CD4-positive, alpha-beta T cell treated with Interferon alpha-2 for 1 hour (primary cell): Measurements from ENCODE around the gene LNPEP.
"Not testable (repeated sequence)": the region's sequence is repeated elsewhere in the genome, so short reads cannot be mapped to it uniquely, and the experiment has no call there.

Experiments
- DNase-seq, 2 donors: peaks; one replicate each; pipeline ENCODE4 v3.0.0-alpha.2; 2020 to 2022

LNPEP gene

DNA sequence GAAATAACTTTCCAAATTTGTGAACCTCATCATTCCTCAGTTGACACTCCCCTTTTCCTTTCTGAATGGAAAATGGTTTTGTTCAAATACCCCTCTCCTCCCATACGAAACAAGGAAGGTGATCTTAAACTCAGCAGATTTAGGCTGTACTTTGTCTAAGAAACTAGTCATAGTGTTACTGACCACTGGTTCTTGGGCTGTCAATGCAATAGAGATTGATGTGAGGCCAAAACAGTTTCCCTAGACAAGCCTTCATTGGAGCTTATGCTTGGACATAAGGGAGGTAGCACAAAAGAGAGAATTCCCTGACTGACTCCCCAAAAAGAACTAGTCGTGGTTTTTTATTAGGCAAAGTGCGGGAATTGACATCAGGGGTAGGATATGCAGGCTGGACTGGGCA lies 5.3 kb upstream of the LNPEP start:
- DNase-seq = no peak

DNA sequence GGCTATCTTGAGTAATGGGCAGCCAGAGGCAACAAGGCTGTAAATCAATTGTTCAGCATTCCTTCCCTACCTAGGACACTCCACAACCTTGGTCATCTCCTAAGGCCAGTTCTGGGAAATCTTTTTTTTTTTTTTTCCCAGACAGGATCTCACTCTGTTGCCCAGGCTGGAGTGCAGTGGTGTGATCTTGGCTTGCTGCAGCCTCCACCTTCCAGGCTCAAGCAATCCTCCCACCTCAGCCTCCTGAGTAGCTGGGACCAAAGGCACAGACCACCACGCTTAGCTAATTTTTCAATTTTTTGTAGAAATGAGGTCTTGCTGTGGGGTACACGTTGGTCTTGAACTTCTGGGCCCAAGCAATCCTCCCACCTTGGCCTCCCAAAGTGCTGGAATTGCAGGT lies 4.8 kb upstream of the LNPEP start:
- not testable (repeated sequence) for DNase-seq

DNA sequence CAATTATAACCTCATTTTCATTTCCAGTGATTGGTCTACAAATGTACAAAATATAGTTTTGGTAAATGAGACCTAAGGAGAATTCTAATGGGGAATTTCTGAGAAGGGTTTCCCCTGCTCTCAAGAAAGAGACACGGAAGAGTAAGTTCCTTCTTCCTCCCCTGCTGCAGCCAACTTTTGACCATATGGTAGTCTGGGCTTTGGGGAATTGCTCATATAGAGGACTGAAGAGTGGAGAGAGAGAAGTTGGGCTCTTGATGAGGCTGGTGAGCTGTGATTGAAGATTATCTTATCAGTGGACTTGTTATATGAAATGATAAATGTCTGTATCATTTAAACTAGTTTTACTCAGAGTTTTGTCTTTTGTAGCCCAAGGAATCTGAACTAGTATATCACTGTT lies 4.3 kb upstream of the LNPEP start:
- peak in 1 of 2 donors; percentile 31 for DNase-seq

DNA sequence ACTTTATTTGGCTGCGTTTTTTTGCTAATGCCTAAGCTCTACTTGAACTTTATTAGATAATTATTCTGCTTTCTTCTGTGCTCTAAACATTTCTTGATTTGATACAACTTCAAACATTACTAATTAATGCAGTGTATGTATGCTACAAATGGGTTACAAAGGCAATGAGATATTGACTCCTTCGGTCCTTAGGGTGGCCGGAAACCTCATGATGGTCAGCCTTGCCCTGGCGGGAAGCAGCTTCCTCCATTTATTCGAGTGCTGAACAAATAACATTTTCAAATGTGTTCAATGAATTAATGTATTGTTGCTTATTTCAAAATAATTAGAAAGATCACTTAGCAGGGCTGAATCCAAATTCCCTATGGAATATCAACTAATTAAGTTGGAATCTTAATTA lies 3.9 kb upstream of the LNPEP start:
- DNase-seq = no peak

DNA sequence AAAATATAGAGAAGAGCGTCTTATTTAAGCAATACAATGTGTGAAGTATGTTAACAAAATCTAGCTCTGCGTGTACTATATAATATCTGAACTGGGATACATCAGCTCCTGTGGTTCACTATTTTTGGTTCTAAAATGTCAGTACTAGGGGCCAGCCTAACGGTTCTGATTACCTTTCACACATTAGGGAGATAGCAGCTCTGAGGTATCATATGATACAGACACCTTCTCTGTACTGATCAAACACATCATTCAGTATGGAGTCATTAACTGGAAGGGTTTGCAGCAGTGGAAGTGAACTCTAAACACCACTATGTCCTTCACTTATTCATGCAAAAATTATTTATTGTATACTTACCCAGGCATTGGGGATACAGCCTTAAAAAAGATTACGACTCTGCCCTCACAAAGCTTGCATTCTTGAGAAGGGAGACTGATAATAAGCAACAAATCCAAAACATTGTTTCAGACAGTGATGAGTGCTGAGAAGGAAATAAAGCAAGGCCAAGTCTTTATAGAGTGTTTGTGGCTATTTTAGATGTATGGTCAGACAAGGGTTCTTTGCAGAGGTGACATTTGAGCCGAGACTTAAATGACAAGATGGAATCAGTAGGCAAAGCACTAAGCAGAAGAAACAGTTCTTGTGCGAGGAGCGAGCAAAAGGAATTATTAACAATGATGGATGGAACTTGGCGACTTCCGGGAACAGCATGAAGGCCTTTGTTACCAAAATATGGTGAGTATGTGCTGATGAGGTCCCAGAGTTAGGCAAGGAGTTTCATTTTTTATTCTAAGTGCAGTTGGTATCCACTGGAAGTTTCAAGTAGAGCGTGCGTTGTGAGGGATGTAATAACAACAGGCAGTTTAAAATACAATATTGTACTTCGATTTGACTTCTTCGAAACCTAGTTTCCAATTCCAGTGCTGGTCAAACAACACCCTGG lies 1.8 kb upstream of the LNPEP start:
- peak; percentile 33 to 70 for DNase-seq

DNA sequence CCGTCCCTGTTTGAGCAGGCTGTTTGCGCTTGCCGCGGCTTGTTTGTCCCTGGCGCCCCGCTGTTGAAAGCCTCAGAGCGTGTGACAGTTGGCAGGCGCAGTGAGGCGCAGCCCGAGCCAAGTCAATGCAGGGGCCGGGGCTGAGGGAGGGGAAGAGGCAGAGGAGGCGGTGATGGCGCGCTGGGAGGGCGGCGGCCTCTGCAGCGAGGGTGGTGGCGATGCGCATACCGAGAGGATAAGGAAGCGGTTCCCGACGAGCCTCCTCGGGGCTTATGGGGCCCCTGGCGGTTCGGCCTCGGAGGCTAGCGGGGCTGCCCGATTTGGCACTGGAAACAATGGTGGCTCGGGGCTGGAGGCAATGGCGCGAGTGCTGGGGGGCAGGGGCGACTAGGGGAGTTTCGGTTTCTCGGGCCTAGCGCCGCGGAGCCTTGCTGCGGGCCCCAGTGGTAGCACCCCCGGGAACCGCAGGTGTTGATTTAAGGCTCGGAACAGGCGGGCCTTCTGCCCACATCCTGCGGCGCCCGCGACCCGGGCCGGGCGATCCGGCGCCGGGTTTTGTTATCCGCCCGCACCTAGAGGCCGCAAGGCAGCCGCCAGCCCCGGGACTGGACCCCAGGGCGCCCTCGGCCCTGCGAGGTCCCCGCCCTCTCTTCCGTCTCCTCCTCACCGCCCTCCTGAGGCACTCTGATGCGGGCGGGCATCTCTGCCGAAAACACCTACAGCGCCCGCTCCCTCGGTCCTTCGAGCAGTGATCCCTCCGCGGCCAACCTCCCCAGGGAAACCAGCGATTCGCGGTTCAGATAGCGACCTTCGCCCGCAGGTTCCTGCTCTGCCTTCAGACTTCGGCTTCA lies 947 bp upstream of the LNPEP start:
- peak; percentile 96 to 97 for DNase-seq

DNA sequence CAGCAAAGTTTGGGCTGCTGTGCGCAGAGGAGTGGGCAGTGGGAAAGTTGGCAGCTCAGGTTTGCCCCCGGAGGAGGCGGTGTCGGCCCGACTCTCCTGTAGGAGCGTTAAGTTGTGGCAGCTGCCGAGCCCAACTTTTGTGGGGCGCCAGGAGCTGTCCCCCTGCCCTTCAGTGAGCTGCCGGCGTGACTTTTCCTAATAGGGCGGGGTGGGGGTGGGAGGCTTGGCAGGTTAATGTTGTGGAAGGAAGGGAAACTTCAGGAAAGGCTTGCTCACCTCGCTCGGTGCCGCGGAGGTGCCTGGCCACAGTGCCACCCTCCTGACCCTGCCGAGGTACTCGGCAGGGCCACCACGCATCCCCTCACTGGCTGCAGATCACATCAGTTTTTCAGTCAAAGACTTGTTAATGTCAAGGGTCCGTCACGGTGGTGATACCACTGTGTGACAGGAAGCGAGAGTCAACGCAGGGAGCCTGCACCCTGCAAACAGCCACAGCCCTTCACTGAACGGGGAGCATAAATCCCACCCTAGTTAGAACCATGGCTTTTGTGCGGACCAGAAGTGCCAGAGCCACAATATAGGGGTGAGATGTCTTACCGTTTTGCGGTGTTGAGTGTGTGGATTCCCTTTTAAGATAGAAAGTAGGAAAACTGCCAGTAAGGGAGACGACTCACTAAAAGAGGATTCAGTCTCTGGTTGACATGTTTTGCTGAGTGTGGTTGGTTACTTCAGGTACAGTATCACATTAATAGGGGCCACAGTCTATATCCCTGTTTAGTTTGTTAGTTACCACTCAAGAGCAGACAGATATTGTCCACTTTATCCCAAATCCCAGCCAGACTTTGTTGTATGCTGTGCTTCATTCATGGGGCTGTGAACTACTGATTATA lies 796 bp downstream of the LNPEP start:
- peak; percentile 57 to 59 for DNase-seq

DNA sequence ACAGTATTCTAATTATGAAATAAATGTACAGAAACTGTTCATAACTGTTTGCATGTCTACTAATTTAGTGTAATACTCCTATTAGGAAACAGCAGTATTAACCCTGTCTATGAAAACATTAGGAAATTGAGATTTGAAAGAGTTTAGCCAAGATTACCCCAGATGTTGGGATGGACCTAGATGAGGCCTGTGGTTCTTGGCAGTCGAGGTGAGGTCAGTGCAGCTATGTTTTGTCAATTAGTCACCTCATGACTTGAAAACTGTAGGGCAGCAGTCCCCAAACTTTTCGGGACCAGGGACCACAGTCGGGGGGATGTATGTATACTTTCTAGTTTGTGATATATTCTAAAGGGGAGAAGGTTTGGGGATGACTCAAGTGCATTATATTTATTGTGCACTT lies 4.7 kb downstream of the LNPEP start:
- no peak for DNase-seq

DNA sequence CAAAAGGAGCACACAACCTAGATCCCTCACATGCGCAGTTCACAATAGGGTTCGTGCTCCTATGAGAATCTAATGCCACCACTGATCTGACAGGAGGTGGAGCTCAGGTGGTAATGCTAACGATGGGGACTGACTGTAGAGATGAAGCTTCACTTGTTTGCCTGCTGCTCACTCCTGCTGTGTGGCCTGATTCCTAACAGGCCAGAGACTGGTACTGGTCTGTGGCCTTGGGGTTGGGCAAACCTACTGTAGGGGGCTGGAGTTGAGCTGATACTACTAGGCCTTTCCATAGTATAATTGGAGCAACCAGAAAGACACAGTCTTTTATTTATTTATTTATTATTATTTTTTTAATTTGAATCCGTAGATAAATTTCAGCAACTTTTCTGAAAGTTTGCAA lies 5.3 kb downstream of the LNPEP start:
- DNase-seq = no peak

DNA sequence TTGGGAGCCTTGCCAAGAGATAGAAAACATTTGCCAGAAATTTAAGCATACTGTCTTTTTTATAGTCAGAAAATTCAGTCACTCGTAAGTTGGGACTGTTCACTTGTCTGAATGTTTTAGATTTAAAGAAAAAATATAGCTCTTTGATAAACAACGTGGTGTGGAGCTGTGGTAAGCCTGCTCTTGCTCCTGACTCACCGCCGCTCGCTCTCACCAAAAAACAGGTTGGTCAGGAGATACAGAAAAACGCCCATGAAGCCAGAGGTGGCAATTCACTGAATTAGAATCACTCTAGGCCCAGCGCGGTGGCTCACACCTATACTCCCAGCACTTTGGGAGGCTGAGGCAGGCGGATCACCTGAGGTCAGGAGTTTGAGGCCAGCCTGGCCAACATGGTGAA lies 6.2 kb downstream of the LNPEP start:
- no peak for DNase-seq

DNA sequence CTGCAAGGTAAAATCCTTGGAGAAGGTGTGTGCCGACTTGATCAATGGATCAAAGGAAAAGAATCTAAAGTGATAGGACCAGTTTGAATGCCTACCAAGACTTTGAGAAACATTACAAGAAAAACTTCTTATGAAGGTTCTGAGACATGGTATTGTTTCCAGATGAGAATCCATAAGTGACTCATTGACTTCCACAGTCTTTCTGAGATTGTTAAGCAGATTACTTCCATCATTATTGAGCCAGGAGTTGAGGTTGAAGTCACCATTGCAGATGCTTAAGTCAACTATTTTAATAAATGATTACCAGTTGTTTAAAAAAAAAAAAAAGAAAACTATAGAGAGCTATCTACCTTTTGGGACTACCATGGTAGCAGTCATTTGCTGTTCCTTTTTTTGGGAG lies 7.0 kb downstream of the LNPEP start:
- DNase-seq = no peak

DNA sequence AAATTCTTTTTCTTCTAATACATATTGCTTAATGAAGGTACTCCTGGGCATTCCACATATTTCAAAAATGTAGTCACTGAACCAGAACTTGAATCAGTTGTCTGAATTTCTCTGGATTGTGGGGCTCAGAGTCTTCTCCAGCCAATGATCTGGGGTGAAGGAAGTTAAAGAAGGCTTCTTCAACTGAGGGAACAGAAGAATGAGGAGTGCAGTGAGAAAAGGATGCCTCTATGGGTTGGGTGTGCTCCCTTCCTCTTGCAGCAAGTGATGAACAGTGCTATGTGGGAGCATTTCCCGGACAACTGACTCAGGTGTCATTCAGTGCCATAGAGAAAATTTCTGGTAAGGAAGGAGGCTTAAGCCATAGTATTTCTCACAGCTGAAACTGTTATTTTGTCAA lies 7.9 kb downstream of the LNPEP start:
- no peak for DNase-seq

DNA sequence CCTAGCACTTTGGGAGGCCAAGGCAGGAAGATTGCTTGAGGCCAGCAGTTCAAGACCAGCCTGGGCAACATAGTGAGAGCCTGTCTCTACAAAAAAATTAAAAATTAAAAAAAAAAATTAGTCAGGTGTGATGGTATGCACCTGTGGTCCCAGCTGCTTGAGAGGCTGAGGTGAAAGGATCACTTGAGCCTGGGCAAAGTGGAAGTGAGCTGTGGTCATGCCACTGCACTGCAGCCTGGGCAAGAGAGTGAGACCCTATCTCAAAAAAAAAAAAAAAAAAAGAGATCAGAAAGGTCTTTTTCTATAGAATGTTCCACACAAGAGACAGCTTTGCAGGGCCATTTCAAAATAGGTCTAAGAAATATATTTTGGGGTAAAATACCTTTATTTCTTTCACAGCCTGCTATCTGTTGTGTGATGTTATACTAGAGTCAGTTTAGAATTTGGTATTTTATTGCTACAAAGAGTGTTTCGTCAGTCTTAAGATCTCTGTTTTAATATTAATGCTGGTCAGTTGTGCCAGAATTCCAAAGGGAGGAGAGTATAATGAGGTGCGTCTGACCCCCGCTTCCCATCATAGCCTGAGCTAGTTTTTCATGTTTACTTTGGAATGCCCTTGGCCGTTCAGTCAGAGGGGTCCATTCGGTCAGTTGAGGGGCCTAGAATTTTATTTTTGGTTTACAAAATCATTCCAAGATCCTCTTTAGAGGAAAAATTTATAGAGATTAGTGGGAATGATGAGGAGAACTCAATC lies 9.4 kb downstream of the LNPEP start:
- DNase-seq = no peak

DNA sequence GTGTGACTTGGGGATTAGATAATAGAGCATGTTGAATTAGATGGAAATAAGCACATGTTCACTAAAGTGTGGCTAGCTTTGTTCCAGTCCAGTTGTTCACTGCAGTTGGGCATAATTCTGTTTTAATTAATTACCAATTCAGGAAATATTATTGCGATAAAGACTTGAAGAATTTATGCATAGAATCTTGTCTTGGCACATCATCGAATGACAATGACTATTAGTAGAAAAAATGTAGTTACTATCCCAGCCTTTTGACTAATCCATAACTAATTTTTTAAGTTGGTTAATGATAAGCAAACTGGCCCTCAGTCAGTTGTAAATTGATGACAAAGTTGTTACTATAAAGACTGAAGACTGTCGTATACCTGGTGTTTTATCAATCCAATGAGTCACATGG lies 10.5 kb downstream of the LNPEP start:
- DNase-seq = no peak

DNA sequence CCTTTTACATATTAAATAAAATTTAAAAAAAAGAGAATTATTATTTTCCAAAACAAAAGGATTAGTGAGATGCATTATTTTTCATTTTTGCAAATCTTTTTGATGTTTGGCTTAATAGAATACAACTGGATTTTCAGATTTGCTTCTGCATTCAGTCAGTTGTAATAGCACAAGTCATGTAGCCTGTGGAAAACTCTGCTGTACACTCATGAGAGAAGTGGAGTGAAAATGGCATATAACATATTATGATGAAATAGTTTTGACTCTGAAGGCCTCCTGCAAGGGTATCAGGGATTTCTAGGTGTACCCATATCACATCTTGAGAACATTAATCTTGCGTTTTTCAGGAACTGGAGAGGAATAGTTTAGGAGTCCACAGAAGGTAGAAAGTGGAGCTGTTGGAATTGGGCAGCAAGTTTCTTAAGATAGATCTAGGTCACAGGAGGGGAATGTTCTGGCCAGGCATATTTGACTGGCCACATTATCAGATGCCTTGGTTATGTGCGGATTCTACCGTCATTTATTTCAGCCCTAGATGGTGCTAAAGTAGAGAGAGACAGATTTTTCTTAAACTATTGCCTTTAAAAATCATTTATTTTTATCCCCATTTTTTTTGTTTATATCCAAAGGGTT lies 16.4 kb downstream of the LNPEP start:
- no peak for DNase-seq

DNA sequence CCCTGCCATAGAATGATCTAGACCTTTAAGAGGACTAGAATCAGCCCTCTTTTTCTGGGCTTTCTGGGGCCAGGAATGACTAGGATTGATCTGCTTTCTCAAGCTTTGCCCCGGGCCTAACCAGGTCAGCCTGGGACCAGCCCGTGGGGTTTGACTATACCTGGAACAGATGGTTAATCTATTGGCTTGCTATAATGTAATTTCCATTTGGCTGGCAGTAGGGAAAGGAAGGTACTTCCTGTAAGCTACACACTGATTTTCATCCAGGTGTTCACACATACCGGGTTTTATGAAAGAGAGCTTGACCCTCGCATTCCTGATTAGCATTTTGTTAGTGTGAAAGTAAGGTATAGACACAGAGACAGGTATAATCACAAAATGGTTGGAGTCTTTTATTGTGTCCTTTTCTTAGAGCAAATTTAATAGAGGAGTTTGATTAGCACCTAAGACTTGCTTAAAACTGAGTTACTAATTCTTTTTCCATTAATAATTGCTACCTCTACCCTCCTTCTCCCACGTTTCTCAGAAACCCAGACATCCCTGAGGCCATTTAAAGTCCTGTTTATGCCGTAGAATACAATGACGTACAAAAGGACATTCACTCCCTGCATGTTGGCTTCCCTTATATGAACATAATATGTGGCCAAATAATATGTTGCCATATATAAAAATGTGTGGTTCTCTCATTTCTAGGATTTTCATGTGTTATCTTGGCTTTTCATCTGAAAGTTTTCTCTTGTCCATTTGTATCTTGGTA lies 17.3 kb downstream of the LNPEP start:
- no peak for DNase-seq

DNA sequence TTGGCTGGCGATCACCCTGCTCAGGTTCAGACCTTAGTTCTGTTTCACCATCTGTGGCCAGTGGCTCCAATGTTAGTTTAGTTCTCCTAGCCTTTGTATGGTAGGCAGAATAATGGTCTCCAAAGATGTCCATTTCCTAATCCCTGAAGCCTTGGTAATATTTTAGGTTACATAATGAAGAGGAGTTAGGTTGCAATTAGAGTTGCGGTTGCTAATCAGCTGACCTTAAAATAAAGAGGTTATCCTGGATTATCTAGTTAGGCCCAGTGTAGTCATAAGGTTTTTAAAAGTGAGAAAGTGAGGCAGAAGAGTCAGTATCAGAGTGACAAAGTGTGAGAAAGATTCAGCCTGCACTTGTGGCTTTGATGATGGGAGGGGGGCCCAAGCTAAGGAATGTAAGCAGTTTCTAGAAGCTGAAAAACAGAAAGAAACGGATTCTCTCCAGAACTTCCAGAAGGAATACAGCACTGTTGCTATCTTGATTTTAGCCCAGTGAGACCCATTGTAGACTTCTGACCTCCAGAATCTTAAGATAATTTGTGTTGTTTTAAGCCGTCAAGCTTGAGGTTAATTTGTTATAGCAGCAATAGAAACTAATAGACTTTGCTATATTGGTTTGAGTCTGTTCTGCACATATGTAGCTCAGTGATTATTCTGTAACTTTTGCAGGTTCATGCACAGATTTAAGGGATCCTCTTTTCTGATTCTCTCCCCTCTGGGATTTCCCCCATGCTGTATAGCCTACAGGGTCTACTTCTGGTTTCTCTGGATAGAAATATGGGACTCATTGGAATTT lies 21.6 kb downstream of the LNPEP start:
- peak in 1 of 2 donors; percentile 23 for DNase-seq

DNA sequence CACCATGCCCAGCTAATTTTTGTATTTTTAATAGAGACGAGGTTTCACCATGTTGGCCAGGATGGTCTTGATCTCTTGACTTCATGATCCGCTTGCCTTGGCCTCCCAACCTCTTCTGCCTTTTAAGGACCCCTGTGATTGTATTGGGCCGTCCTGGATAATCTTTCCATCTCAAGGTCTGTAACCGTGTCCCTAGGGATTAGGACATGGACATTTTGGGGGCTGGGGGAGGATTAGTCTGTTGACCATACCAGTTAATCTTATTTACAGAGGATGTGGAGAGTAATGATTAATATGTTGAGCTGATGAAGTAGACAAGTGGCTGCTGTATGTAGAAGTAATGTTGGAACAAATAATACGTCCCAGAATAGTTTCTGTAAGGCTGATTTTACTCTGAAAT lies 23.1 kb downstream of the LNPEP start:
- no peak for DNase-seq

DNA sequence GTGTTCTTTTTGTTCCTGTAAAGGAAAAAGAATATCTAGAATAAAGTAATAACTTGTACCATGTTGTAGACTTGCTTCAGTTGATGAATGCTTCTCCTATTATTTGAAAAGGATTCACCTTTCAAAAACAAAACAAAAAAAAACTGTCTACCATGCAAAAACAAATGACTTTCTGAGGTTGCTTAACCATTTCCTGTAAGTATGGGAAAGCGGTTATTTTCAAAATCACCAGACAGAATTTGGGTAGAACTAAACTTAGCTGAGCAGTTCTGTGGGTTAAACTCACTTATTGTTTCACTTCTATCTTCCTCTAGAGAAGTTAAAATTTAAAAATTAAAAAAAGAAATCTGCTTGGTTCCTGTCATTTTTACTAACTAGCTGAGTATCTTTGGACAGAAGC lies 25.2 kb downstream of the LNPEP start:
- peak in 1 of 2 donors; percentile 83 for DNase-seq

DNA sequence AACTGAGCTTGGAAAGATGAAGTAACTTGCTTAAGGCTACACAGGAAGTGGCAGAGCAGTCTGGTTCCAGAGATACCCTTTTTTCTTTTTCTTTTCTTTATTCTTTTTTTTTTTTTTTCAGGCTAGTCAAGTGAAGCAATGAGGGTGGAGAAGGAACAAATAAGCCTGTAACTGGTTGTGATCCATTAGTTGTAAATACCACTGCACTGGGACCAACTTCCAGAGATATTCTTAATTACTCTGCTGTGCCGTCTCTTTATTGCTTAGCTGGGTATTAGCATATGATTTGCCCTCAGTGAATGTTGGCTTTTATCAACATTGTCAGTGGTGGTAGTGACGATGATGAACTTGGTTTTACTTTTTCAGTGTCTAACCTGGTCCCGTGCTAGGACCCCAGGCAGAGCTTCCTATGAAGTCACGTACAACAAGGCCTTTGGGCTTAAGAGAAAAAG lies 26.7 kb downstream of the LNPEP start:
- peak in 1 of 2 donors; percentile 31 for DNase-seq
